ENCODE results near the gene PLA2G5.

DNA sequence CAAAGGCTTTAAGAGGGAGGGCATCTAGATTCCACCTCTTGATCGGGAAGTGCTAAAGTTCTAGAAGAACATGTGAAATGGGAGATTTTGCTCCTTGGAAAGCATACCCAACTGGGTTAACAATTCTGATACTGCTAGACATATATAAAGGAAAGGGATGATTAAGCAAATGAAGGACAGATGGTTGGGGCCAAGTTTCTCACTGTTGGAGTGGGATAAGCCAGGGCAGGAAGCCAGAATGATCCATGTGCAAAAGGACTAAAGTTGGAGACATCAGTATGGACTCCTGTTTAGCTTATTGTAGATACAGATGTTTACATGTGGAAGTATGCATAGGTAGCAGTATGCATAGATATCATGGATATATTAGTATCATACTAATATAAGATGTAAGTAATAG lies 16.8 kb downstream of the PLA2G5 start:
- TF ChIP-seq, protein P1, sequence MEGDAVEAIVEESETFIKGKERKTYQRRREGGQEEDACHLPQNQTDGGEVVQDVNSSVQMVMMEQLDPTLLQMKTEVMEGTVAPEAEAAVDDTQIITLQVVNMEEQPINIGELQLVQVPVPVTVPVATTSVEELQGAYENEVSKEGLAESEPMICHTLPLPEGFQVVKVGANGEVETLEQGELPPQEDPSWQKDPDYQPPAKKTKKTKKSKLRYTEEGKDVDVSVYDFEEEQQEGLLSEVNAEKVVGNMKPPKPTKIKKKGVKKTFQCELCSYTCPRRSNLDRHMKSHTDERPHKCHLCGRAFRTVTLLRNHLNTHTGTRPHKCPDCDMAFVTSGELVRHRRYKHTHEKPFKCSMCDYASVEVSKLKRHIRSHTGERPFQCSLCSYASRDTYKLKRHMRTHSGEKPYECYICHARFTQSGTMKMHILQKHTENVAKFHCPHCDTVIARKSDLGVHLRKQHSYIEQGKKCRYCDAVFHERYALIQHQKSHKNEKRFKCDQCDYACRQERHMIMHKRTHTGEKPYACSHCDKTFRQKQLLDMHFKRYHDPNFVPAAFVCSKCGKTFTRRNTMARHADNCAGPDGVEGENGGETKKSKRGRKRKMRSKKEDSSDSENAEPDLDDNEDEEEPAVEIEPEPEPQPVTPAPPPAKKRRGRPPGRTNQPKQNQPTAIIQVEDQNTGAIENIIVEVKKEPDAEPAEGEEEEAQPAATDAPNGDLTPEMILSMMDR (IDR thresholded peaks at IDR 0.05; ENCODE audit: borderline replicate concordance, extremely low read depth, low read length, poor library complexity, severe bottlenecking), result no peak
- TF ChIP-seq EZH2 (IDR thresholded peaks at IDR 0.05; ENCODE audit: borderline replicate concordance, low read depth, low read length, severe bottlenecking), result no peak

All from DND-41 (cell line).